GM12878 (cell line): ENCODE data around the gene CFAP54.

Source experiments
- BMI1 ChIP-seq: fragments of 450-650 bp; IDR thresholded peaks from 2 replicates; pipeline ENCODE4 v1.6.1; 2016; ENCODE audit warnings: mild to moderate bottlenecking, moderate library complexity, borderline replicate concordance
- CBX3 ChIP-seq: fragments of 200-600 bp; sonication (generic); IDR thresholded peaks from 2 replicates; pipeline ENCODE4 v1.6.1; 2016; ENCODE audit warnings: low read depth, borderline replicate concordance
- EED ChIP-seq: sonication (generic); IDR thresholded peaks from 2 replicates; pipeline ENCODE4 v1.6.1; 2016; ENCODE audit warnings: antibody characterized with exemption, low read depth
- EZH2 ChIP-seq: IDR thresholded peaks from 2 replicates; pipeline ENCODE4 v1.6.1; 2012; ENCODE audit warnings: low read depth, mild to moderate bottlenecking, control low read depth, inconsistent platforms, low read length, borderline replicate concordance; ENCODE audit not compliant: control insufficient read depth
- KDM1A ChIP-seq: fragments of 200-600 bp; sonication (generic); IDR thresholded peaks from 2 replicates; pipeline ENCODE4 v1.6.1; 2016; ENCODE audit warnings: borderline replicate concordance
- POLR2A ChIP-seq: IDR thresholded peaks from 2 replicates; pipeline ENCODE4 v1.6.1; 2011; ENCODE audit warnings: low read depth, mild to moderate bottlenecking, low read length
- POLR2AphosphoS5 ChIP-seq: IDR thresholded peaks from 2 replicates; pipeline ENCODE4 v1.6.1; 2011; ENCODE audit warnings: mild to moderate bottlenecking, low read length, inconsistent platforms
- TF ChIP-seq, protein P1 (sequence below), 3 experiments: IDR thresholded peaks in 2 of 3; conservative IDR thresholded peaks in 1 of 3; 2 replicates each; pipeline ENCODE4 v1.5.1; 2011; ENCODE audit warnings: low read depth in 3 of 3, low read length in 3 of 3, mild to moderate bottlenecking in 3 of 3, control low read depth in 2 of 3, moderate library complexity in 2 of 3, inconsistent platforms in 1 of 3, mixed read lengths in 1 of 3; ENCODE audit not compliant: control insufficient read depth in 2 of 3, insufficient read depth in 1 of 3; ENCODE audit errors: extremely low read depth in 1 of 3
- TF ChIP-seq, protein P2 (sequence below): IDR thresholded peaks from 2 replicates; pipeline ENCODE4 v1.6.1; 2012; ENCODE audit warnings: low read depth, low read length, improper control_type of control experiment
- TF ChIP-seq, protein P3 (sequence below): IDR thresholded peaks from 2 replicates; pipeline ENCODE4 v1.6.1; 2011; ENCODE audit warnings: low read depth, low read length, improper control_type of control experiment, borderline replicate concordance

DNA sequence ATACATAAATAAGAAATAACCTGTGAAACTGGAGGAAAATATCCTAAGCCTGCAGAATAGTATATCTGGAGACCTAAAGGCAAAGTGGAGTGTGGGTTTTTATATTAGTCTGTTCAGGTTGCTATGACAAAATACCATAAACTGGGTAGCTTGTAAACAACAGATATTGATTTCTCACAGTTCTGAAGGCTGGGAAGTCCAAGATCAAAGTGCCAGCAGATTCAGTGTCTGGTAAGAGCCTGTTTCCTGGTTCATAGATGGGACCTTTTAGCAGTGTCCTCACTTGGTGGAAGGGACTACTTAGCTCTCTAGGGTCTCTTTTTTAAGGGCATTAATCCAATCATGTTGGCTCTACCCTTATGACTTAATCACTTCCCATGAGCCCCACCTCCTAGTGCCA is 392.2 kb downstream of the CFAP54 start:
- TF ChIP-seq, protein P1, sequence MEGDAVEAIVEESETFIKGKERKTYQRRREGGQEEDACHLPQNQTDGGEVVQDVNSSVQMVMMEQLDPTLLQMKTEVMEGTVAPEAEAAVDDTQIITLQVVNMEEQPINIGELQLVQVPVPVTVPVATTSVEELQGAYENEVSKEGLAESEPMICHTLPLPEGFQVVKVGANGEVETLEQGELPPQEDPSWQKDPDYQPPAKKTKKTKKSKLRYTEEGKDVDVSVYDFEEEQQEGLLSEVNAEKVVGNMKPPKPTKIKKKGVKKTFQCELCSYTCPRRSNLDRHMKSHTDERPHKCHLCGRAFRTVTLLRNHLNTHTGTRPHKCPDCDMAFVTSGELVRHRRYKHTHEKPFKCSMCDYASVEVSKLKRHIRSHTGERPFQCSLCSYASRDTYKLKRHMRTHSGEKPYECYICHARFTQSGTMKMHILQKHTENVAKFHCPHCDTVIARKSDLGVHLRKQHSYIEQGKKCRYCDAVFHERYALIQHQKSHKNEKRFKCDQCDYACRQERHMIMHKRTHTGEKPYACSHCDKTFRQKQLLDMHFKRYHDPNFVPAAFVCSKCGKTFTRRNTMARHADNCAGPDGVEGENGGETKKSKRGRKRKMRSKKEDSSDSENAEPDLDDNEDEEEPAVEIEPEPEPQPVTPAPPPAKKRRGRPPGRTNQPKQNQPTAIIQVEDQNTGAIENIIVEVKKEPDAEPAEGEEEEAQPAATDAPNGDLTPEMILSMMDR (IDR thresholded peaks at IDR 0.05 in 2 of 3, conservative IDR thresholded peaks at IDR 0.05 in 1 of 3; ENCODE audit: control insufficient read depth in 2 of 3, extremely low read depth in 1 of 3, insufficient read depth in 1 of 3, low read depth in 3 of 3, low read length in 3 of 3): no peak
- TF ChIP-seq, protein P2, sequence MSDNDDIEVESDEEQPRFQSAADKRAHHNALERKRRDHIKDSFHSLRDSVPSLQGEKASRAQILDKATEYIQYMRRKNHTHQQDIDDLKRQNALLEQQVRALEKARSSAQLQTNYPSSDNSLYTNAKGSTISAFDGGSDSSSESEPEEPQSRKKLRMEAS: no peak
- no peak for TF ChIP-seq EZH2
- TF ChIP-seq KDM1A: no peak
- TF ChIP-seq BMI1: no peak
- no peak for TF ChIP-seq EED
- no peak for TF ChIP-seq POLR2A
- no peak for TF ChIP-seq CBX3
- TF ChIP-seq POLR2AphosphoS5: no peak
- TF ChIP-seq, protein P3, sequence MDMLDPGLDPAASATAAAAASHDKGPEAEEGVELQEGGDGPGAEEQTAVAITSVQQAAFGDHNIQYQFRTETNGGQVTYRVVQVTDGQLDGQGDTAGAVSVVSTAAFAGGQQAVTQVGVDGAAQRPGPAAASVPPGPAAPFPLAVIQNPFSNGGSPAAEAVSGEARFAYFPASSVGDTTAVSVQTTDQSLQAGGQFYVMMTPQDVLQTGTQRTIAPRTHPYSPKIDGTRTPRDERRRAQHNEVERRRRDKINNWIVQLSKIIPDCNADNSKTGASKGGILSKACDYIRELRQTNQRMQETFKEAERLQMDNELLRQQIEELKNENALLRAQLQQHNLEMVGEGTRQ: no peak
